HG03460 (cell line): Measurements from ENCODE around the gene ZFAND2B.

ENCODE experiments used
- ATAC-seq: cut with Tn5 transposase; IDR thresholded peaks from one replicate; pipeline ENCODE4 v1.9.1; 2021; ENCODE audit not compliant: unreplicated experiment

Gene ZFAND2B

GRCh38 chr2:219220652-219221402, 14.2 kb downstream of the ZFAND2B start:
- no peak for ATAC-seq

- ATAC-seq: no peak
Observed at GRCh38 chr2:219221957-219222518, 15.5 kb downstream of the ZFAND2B start.

DNA sequence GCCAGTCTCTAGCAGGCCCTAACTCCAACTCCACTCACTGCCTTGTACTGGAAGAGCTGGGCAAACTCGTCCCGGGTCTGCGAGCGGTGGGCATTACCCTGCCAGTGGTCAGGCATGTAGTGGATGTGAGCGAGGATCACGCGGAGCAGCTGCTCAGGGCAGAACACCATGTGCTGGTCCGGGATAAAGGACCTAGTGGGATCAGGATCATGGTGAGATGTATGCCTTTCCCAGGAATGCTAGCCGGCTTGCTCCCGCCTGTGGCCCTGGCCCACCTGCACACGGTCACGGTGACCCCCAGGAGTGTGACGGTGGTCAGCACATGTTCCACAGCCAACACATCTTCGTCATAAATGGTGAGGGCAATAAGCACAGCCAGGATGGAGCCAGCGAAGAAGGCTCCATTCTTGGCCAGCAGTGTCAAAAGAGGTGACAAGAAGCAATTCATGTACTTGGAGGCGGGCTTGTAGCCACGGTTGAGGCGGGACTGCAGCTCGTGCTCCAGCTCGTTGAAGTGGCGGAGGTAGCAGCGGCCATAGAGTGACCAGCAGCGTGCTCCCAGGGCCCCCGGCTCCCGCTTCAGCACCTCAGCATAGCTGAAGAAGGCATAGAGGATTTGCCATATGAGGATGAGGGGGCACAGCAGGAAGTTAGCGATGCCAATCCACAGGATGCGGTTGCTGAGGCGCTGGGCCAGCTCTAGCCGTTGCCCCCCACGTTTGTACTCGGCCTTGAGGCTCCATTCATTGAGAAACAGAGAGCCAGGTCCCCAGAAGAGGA, 17.4 kb downstream of the ZFAND2B start:
- no peak for ATAC-seq

DNA sequence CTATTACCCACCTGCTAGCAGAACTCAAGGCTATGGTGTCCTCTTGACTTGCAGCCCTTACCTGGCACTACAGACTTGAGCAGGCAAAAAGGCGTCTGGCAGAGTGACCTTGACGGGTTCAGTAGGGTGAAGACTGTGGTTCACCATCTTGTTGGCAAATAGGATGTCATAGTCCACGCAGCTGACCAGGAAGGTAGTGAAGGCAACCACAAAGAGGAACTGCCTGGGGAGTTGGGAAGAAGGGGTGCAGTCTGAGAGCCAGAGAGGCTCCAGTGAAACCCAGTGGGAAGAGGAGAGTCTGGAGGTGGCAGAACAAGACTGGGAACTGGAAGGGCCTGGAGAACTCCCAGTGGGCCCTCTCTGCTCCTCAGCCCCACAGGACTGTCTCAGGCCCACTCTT, 18.8 kb downstream of the ZFAND2B start:
- no peak for ATAC-seq

DNA sequence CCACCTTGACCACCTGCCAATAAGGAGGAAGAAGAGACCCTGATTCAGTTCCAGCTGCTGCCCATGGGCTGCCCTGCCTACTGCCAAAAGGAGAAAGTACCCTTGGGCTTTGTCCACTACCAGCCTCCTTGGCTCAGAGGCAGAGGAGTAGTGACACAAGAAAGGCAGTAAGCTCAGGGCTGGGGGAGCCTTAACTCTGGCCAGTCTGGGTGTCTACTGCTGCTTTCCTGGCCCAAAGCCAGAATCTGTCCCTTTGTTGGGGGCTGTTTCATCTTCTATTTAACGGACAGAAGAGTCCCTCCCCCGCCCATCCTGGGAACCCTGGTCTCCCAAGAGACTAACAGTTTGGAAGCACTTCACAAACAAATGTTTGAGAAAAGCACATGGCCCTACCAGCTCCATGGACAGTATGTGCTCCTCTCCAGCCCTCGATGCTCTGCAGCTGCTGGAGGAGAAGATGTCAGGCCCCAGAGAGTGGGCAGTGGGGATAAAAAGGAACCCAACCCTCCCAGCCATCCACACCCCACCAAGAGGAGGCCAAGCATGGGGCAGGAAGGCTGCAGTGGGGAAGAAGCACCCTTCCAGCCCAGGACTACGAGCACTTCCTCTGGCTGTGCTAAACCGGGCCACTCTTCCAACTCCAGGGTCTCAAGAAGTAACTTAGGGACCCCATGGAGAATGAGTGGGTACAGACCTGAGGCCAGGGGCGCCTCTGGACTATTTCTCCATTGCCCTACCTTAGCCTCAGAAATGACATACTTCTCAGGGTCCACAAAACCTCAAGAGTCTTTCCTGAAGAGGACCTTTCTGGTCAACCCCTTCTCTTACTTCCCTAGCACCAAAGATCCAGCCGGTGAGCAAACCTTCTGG, 21.7 kb downstream of the ZFAND2B start:
- no peak for ATAC-seq

GRCh38 chr2:219228911-219229304, 22.3 kb downstream of the ZFAND2B start:
- no peak for ATAC-seq

DNA sequence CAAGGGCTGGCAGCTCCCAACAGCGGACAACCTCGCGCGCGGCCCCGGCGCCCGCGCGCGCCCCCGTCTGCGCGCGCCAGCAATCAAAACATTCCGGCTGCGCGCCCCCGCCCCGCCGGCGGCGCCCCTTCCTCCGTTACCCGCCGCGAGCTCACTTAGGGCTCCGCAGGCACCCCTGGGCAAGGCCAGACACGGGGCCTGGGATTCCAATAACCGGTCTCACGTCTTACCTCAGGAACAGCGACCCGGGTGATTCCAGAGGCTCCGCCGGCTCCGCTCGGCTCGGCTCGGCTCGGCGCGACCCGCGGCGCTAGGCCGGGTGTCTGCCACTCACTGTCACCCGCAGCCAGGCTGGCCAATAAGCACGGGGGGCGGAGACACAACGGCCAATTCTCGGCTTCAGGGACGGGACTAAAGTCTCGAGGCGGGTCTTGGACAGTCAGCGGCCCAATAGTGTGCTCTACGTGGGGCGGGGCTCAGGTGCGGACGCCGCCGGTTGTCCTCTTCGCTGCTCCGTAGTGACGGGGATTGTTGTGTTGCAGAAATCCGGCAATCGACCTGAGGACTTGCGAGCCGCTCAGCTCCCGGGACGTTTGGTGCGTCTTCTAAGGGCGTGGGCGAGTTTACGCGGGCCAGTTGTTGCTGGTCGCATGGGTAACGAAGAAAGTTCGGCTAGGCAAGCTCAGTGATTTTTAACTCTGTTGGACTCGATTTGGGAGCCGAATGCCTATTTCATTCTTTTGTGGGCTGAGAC, 22.9 kb downstream of the ZFAND2B start, which contains the start of the genes ANKZF1 and ATG9A:
TSS of gene ANKZF1 (plus strand) at position 502 of the 754 bp plus-strand sequence. CDS start 452 bp downstream, outside the sequence.
TSS of gene ATG9A (minus strand) at position 332 of the 754 bp plus-strand sequence. CDS start 1,612 bp downstream, outside the sequence.
- peak; percentile 96 for ATAC-seq

DNA sequence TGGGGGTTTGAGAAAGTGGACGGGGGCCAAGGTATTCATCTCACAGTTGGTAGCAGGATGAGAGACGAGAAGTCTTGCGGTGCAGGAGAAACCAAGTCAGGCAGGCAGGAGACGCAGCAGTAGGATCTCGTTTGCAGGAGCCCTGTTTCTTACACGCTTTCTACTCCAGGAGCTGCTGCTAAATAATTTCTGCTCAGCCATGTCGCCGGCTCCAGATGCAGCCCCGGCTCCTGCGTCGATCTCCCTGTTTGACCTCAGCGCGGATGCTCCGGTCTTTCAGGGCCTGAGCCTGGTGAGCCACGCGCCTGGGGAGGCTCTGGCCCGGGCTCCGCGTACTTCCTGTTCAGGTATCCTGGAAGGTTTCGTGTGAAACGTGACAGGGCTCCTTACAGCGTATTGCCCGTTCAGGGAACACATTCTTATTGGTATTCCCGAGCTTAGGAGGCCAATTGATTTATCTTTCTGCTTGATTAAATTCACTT, 23.5 kb downstream of the ZFAND2B start:
- ATAC-seq: peak; percentile 20

DNA sequence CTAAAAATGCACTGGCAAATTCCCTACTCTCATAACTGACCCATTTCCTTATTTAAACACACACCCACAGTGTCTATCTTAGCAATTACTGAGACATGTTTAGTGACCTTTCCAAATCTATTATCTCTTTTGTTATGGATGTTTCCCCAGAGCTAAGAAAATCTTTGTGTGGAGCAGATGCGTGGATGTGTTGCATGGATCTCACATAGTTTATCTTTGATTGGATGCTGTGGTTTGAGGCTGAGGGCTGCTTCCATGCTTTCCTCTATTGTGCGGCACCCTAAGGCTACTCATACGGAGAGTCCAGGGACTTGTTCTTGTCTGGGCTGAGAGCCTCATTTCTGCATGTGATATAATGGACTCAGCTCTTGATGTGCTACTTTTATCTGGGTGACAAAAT, 27.7 kb downstream of the ZFAND2B start:
- no peak for ATAC-seq

DNA sequence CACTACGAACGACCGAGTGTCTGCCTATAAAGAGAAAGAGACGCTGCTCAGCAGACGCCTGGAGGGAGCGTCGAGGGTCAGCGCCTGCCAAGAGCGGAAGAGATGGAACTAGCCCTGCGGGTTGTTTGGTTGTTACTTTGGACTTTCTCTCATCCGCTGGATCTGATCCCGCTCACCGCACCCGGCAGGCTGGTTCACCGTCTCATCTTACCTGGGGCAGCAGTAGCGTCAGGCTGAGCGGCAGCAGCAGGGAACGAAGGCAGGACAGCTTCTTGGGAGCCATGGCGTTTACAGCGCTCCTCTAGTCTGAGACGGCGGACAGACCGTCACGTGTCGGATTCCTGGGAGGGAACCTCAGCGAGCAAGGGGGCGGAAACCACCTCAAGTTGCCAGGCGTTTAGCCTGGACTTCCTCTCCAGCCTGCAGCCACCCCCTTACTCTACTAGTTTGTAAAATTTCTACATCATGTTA, 36.7 kb downstream of the ZFAND2B start:
- no peak for ATAC-seq

DNA sequence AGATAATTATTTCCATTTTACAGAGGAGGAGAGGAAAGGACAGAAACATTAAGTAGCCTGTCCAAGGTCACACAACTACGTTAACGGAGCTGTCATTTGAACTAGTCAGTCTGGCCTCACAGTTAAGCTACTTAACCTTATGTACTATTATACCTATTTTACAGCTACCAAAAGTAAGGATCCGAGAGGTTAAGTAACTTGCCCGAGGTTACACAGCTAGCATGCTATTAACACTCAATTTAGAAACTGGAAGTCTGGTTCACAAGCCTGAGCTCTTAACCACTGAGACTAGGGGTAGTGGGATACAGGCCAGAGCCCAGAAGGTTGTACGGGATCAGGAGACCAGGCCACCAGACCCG, 38.2 kb downstream of the ZFAND2B start:
- no peak for ATAC-seq

- ATAC-seq: peak; percentile 47
Observed at GRCh38 chr2:219245148-219245898, 38.7 kb downstream of the ZFAND2B start, which contains the start of the genes GLB1L and STK16. Gene GLB1L (minus strand): TSS chr2:219245444. CDS start chr2:219243573, 1,871 bp downstream. Gene STK16 (plus strand): TSS chr2:219245479. CDS start chr2:219246000, 521 bp downstream.

- no peak for ATAC-seq
Observed at GRCh38 chr2:219245899-219246230, 39.3 kb downstream of the ZFAND2B start.

GRCh38 chr2:219246559-219246958, 40.0 kb downstream of the ZFAND2B start:
- no peak for ATAC-seq

DNA sequence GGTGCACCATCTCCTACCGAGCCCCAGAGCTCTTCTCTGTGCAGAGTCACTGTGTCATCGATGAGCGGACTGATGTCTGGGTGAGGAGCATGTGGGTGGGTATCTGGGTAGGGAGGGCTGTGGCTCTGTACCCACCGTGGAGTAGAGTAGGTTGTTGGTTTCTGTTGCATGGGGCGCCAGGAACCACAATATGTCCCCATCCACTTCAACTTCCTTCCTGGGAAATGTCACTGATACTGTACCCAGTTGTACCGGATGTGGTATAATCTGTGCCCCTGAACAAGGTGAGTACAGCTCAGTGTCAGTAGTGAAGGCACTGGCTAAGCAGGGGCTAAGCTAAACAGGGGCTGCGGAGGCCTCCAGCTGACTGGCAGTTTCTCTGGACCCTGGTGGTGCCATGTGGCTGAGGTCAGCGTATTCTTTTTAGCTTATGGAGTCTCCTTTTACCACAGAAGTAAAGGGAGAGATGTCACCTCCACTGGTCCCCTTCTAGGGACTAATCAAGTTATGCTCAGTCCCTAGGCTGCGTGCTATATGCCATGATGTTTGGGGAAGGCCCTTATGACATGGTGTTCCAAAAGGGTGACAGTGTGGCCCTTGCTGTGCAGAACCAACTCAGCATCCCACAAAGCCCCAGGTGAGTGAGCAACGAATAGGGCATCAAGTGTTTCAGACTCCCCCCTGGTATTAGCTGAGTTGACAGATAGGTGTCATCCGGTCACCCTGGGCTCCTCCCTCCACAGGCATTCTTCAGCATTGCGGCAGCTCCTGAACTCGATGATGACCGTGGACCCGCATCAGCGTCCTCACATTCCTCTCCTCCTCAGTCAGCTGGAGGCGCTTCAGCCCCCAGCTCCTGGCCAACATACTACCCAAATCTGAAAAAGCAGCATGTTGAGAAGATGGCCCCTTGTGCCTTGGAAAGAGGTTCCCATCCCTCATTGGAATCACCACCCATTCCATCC, 41.4 kb downstream of the ZFAND2B start:
- ATAC-seq: peak; percentile 25

DNA sequence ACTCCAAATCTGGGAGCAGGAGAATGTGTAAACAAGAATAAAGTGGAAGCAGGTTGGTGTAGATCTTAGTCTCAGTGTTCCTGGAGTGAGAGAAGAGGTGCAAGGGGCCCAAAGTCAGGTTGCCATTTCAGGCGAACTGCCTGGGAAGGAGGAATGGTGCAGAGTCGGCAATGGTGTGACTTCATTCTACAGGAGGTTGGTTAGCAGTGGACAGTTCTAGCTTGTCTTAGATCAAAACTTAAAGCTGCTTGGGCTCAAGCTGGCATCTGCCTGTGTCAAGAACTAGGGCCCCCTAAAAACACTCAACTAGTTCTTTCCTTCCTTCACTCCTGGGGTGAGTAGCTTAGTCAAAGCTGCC, 42.2 kb downstream of the ZFAND2B start:
- no peak for ATAC-seq

DNA sequence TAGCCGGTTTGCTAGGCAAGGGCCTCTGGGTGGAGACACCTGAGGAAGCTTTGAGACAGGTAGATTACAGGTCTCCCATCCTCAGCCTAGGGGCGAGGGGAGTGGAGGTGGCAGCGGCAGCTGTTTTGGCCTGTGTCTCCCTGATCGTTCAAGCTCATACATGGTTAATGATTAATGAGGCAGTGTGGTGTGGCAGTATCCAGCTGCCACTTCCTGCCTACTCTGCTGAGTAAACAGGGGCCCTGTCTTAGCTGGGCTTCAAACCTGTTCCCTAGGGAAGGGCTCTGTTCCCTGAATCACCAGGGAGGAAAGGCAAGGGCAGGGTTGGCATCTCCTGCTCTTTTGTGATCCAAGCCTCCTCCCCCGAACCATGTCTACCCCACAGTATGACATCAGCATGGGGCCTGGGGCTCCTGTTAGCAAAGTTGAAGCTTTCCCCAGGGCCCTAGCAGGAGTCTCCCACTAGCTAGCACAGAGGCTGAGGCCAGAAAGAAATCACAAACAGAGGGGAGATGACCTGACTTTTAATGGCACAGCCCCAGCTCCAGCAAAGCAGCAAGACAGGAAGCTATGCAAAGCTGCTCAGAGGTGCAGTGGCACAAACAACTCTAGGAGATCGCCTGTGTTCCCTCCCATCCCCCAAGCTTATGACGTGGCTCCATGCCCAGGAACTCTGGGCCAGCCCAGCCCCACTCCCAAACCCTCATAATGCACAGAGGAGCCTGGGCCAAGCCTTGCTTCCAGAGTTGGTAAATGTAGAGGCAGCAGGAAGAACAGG, 42.8 kb downstream of the ZFAND2B start:
- peak; percentile 49 for ATAC-seq
